ENCODE measurements around the gene PRIM1. TPM values are rescaled to one million over a fixed set of nuclear protein-coding genes. Genes with fewer than 3 reads are reported as not detected.

The PRIM1 gene
- total and polyA plus RNA-seq, 2 of the 13 experiments (the other 11 are each of a cell fraction or from before 2014, with no cell fraction given) = 30.0 to 47.3 TPM

DNA sequence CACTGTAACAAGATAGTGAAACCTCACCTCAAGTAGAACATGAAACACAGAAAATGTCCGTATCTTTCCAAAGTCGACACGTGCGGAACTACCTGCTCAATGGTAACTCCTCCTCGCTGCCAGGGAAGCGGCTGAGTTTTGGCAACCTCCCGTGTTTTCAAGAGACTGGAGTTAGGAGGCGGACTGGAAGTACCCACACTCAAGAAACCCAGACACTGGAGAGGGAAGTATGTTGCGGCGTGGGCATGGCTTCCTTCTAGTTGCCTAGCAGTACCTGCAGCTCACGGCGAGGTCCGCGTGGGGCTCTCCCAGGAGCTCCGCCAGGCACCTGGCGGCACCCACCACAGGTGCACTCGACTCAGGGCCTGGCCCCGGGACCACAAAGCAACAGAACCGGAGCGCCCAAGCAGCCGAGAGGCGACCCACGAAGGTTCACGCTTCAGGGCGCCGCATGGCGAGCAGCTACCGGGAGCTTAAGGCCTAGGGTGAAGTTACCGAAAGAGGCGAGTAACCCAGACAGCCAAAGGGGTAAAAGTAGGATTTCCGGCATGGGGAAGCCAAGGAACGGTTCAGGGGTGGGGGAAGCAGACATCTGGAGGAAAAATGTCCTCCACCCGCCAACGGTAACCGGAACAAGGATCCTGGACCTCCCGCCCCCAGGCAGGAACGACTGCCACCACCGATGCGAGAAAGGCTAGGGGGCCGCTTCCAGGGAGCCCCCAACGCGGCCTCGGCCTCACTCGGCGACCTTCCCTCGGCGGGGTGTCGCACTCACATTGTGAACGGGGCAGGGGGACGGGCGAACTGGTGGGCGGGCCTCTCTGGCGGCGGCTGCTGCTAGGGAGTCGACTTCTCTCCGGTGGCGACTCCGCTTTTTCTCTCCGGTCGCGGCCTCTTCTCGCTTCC is 64.6 kb downstream of the PRIM1 start (continued):
- TF ChIP-seq, protein P1, sequence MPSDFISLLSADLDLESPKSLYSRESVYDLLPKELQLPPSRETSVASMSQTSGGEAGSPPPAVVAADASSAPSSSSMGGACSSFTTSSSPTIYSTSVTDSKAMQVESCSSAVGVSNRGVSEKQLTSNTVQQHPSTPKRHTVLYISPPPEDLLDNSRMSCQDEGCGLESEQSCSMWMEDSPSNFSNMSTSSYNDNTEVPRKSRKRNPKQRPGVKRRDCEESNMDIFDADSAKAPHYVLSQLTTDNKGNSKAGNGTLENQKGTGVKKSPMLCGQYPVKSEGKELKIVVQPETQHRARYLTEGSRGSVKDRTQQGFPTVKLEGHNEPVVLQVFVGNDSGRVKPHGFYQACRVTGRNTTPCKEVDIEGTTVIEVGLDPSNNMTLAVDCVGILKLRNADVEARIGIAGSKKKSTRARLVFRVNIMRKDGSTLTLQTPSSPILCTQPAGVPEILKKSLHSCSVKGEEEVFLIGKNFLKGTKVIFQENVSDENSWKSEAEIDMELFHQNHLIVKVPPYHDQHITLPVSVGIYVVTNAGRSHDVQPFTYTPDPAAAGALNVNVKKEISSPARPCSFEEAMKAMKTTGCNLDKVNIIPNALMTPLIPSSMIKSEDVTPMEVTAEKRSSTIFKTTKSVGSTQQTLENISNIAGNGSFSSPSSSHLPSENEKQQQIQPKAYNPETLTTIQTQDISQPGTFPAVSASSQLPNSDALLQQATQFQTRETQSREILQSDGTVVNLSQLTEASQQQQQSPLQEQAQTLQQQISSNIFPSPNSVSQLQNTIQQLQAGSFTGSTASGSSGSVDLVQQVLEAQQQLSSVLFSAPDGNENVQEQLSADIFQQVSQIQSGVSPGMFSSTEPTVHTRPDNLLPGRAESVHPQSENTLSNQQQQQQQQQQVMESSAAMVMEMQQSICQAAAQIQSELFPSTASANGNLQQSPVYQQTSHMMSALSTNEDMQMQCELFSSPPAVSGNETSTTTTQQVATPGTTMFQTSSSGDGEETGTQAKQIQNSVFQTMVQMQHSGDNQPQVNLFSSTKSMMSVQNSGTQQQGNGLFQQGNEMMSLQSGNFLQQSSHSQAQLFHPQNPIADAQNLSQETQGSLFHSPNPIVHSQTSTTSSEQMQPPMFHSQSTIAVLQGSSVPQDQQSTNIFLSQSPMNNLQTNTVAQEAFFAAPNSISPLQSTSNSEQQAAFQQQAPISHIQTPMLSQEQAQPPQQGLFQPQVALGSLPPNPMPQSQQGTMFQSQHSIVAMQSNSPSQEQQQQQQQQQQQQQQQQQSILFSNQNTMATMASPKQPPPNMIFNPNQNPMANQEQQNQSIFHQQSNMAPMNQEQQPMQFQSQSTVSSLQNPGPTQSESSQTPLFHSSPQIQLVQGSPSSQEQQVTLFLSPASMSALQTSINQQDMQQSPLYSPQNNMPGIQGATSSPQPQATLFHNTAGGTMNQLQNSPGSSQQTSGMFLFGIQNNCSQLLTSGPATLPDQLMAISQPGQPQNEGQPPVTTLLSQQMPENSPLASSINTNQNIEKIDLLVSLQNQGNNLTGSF (CRISPR knock-in tag; IDR thresholded peaks at IDR 0.05) = 0 out of 2 replicates have a peak, but pooled peaks have one; percentile 25
- TF ChIP-seq, protein P2, sequence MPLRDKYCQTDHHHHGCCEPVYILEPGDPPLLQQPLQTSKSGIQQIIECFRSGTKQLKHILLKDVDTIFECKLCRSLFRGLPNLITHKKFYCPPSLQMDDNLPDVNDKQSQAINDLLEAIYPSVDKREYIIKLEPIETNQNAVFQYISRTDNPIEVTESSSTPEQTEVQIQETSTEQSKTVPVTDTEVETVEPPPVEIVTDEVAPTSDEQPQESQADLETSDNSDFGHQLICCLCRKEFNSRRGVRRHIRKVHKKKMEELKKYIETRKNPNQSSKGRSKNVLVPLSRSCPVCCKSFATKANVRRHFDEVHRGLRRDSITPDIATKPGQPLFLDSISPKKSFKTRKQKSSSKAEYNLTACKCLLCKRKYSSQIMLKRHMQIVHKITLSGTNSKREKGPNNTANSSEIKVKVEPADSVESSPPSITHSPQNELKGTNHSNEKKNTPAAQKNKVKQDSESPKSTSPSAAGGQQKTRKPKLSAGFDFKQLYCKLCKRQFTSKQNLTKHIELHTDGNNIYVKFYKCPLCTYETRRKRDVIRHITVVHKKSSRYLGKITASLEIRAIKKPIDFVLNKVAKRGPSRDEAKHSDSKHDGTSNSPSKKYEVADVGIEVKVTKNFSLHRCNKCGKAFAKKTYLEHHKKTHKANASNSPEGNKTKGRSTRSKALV (CRISPR knock-in tag; IDR thresholded peaks at IDR 0.05) = 0 out of 2 replicates have a peak, but pooled peaks have one; percentile 48
- TF ChIP-seq NFYB (CRISPR knock-in tag; IDR thresholded peaks at IDR 0.05) (0 out of 2 replicates have a peak, but pooled peaks have one; percentile 11), RARG (CRISPR knock-in tag; IDR thresholded peaks at IDR 0.05; ENCODE audit: low read depth) (no peak), GPN1 (CRISPR knock-in tag; IDR thresholded peaks at IDR 0.05; ENCODE audit: borderline replicate concordance) (no peak), ZNF335 (CRISPR knock-in tag; IDR thresholded peaks at IDR 0.05) (no peak), MXI1 (IDR thresholded peaks at IDR 0.05; ENCODE audit: borderline replicate concordance, low read depth, low read length) (peak; percentile 39; the same call in 1 of the 3 replicates), AGO1 (IDR thresholded peaks at IDR 0.05; ENCODE audit: low read depth, low read length, poor library complexity, severe bottlenecking) (peak; percentile 75), ZNF12 (CRISPR knock-in tag; IDR thresholded peaks at IDR 0.05) (no peak), HNRNPL (IDR thresholded peaks at IDR 0.05; ENCODE audit: low read depth, low read length) (no peak)
- TF ChIP-seq, protein P3, sequence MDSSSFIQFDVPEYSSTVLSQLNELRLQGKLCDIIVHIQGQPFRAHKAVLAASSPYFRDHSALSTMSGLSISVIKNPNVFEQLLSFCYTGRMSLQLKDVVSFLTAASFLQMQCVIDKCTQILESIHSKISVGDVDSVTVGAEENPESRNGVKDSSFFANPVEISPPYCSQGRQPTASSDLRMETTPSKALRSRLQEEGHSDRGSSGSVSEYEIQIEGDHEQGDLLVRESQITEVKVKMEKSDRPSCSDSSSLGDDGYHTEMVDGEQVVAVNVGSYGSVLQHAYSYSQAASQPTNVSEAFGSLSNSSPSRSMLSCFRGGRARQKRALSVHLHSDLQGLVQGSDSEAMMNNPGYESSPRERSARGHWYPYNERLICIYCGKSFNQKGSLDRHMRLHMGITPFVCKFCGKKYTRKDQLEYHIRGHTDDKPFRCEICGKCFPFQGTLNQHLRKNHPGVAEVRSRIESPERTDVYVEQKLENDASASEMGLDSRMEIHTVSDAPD (CRISPR knock-in tag; IDR thresholded peaks at IDR 0.05) = 0 out of 2 replicates have a peak, but pooled peaks have one; percentile 10
- TF ChIP-seq, protein P4, sequence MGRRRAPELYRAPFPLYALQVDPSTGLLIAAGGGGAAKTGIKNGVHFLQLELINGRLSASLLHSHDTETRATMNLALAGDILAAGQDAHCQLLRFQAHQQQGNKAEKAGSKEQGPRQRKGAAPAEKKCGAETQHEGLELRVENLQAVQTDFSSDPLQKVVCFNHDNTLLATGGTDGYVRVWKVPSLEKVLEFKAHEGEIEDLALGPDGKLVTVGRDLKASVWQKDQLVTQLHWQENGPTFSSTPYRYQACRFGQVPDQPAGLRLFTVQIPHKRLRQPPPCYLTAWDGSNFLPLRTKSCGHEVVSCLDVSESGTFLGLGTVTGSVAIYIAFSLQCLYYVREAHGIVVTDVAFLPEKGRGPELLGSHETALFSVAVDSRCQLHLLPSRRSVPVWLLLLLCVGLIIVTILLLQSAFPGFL (CRISPR knock-in tag; IDR thresholded peaks at IDR 0.05) = 0 out of 2 replicates have a peak, but pooled peaks have one; percentile 21
